NCI-H345 treated with DMSO at 0.1 percent for 48 hours (cell line): ENCODE results near the gene UQCC2.

ENCODE experiments used
- DNase-seq: peaks from one replicate; lab custom pipeline; 2025; ENCODE audit not compliant: unreplicated experiment; lab: John Stamatoyannopoulos, UW

The UQCC2 gene

GRCh38 chr6:33692078-33692759 is 19.3 kb downstream of the UQCC2 start:
- no peak for DNase-seq

GRCh38 chr6:33691456-33692077 is 19.9 kb downstream of the UQCC2 start:
- no peak for DNase-seq

GRCh38 chr6:33690766-33691165 is 20.7 kb downstream of the UQCC2 start:
- no peak for DNase-seq

- DNase-seq = no peak
Observed at GRCh38 chr6:33689879-33690278, 21.6 kb downstream of the UQCC2 start.

GRCh38 chr6:33689148-33689494 is 22.4 kb downstream of the UQCC2 start:
- no peak for DNase-seq

- DNase-seq = no peak
Observed at GRCh38 chr6:33688451-33689147, 22.9 kb downstream of the UQCC2 start.

- no peak for DNase-seq
Observed at GRCh38 chr6:33688006-33688405, 23.5 kb downstream of the UQCC2 start.

GRCh38 chr6:33686981-33687975 is 24.2 kb downstream of the UQCC2 start:
- no peak for DNase-seq

- no peak for DNase-seq
Observed at GRCh38 chr6:33686225-33686924, 25.1 kb downstream of the UQCC2 start.

GRCh38 chr6:33685411-33686224 is 25.9 kb downstream of the UQCC2 start:
- DNase-seq = no peak

- DNase-seq = no peak
Observed at GRCh38 chr6:33684983-33685382, 26.5 kb downstream of the UQCC2 start.

GRCh38 chr6:33684428-33684896 is 27.0 kb downstream of the UQCC2 start:
- no peak for DNase-seq

- DNase-seq = no peak
Observed at GRCh38 chr6:33683576-33684427, 27.7 kb downstream of the UQCC2 start.

GRCh38 chr6:33683051-33683571 is 28.4 kb downstream of the UQCC2 start:
- DNase-seq = no peak

GRCh38 chr6:33682341-33682740 is 29.2 kb downstream of the UQCC2 start:
- DNase-seq = no peak

GRCh38 chr6:33679761-33680160 is 31.7 kb downstream of the UQCC2 start:
- no peak for DNase-seq

- no peak for DNase-seq
Observed at GRCh38 chr6:33678932-33679490, 32.5 kb downstream of the UQCC2 start.
